Ureter (tissue), 1 donor: ENCODE results near the gene NDUFA6. TPM values are rescaled to one million over a fixed set of nuclear protein-coding genes. Genes with fewer than 3 reads are reported as not detected.
"Not testable (repeated sequence)": the region's sequence is repeated elsewhere in the genome, so short reads cannot be mapped to it uniquely, and the experiment has no call there.

Experiments used
- DNase-seq: peaks from one replicate; pipeline ENCODE4 v3.0.0-alpha.2; 2020; ENCODE audit warnings: low spot score
- total RNA-seq: library from RNA; stranded (reverse); gene quantifications from one replicate; pipeline ENCODE4 v1.2.4, GENCODE V29; 2023
- donor health status: DM: yes; HTN: yes; CAD: no.

The NDUFA6 gene
- total RNA-seq, 1 donor from 2014 or later, result 55.1 TPM

DNA sequence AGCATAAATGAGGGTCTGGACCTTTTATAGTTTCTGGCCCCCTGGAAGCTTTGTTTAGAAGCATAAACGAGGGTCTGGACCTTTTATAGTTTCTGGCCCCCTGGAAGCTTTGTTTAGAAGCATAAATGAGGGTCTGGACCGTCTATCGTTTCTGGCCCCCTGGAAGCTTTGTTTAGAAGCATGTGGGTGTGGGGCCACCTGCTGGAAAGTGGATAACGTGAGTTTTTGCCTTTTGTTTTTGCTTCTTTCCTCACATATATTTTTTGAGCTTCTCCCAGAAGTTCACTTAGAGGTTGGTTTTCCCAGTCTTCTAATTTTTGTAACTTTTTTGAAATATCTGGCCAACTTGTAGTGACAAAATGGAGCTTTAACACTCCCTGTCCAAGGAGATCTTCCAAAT lies 22.2 kb upstream of the NDUFA6 start:
- not testable (repeated sequence) for DNase-seq

DNA sequence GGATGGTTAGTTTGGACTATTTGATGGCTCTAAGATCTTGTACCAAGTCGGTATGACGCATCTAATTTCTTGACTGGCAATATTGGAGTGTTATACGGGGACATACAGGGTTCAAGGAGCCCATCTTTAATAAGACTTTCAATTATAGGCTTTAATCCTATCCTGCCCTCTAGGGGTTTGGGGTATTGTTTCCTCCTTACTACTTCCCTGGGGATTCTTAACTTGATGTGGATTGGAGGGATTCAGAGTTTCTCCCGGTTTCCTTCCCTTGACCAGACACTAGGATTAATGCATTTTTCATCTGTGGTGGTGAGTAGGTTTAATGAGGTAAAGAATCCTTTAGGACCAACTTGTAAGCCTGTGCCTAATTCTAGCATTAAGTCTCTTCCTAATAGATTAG lies 21.2 kb upstream of the NDUFA6 start:
- no peak for DNase-seq

DNA sequence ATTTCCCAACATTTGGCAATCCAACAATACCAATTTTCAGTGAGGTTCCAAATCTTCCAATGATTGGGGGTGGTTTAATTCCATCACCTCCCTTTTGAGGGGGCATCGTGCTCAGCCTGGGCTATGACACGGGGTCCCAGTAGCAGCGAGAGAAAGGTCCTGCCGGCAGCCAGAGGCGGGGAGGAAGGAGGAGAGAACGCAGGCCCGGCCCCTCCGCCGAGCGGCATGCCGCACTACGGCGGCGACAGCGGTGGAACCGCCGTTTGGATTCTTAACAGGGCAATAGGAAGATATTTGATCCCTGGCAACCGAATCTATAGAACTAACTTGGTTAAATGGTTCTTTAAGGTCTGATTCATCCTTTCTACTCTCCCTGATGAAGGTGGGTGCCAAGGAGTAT lies 18.3 kb upstream of the NDUFA6 start:
- DNase-seq, result no peak

DNA sequence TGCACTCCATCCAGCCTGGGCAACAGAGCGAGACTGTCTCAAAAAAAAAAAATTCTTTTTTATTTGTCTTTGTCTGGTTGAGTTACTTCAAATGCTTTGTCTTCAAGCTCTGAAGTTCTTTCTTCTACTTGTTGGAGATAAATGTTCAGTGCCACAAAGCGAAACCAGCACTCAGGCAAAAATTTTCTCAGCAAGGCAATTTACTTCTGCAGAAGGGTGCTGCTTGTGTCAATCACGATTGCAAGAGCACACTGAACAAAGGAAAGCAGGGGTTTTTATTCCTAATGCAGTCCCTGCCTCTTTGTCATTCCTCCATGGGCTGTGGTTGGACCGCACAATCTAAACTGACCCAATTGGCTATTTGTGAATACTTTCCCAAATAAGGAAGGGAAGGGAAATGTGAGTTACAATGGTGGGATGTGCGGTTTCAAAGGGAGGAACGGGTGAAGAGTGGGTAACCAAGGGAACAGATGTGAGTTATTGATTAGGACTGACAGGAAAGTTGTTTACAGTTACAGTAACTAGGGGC lies 13.8 kb upstream of the NDUFA6 start:
- not testable (repeated sequence) for DNase-seq

DNA sequence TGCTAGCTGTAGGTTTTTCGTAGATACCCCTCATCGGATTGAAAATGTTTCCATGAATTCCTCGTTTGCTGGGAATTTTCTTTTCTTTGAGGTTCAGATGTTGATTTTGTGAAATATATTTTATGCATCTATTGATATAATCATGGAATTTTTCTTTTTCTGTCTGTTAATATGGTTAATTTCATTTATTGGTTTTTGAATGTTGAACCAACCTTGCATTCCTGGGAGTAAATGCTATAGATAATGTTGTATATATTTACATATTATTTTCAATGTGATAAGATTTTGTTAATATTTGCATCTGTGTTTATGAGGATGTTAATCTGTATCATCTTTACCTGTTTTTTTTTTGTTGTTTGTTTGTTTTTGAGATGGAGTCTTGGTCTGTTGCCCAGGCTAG lies 10.6 kb upstream of the NDUFA6 start:
- no peak for DNase-seq

DNA sequence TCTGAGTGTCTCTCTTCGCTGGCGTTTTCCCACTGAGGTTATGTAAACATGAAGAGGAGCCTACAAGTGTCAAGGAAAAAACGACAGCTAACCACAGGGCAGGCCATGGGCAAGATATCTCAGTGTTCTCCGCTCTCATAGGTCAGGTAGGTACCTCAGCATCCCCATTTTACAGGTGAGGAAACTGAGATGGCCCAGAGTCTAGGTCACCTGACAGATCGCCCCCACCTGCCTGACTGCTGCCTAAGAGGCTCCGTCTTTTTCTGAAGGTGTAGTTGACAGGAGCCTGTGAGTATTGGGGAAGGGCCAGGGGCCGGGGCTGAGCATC lies 847 bp upstream of the NDUFA6 start:
- DNase-seq, result no peak

DNA sequence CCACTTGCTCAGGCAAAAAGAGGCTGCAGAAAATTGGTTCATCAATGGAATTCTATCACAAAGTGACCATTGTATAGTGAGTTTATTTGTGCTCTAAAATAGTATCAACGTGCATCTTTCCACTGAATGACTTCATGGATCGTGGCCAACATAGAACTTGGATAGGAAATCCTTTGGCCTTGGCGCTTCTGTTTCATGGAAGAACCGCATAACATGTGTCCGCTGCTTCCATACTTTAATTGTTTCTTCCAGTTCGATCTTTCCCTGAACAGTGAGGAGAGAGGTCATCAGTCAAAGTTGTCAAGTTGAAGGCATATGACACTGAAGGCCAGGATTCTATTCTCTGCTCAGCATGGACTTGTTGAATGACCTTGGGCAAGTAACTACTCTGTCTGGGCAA lies 4.5 kb downstream of the NDUFA6 start:
- DNase-seq, result no peak

DNA sequence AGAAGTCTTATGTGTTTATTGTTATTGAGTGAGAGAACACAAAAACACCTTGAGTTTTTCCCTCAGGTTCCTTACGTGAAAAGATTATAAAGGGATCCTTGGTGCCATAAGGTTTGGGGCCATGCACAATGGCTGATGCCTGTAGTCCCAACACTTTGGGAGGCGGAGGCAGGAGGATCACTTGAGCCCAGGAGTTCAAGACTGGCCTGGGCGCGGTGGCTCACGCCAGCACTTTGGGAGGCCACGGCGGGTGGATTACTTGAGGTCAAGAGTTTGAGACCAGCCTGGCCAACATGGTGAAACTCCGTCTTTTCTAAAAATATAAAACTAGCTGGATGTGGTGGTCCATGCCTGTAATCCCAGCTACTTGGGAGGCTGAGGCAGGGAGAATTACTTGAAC lies 5.7 kb downstream of the NDUFA6 start:
- no peak for DNase-seq

DNA sequence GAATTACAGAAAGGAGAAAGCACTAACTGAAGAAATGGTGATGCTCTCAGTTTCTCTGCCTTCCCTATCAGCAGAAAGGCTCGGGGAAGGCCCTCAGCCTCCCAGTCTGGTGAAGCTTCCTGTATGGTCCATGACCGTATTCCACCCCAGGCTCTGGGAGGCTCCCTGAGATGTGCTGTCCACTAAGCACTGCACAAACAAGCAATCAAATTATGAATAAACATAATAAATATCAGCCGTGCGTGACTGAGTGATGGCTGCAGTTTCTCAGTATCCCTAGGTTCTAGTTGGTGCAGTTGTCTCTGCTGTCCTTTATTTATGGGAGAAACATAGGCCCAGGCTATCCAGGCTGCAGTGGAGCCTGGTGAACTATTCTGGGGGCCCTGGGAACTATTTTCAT lies 7.5 kb downstream of the NDUFA6 start:
- no peak for DNase-seq

DNA sequence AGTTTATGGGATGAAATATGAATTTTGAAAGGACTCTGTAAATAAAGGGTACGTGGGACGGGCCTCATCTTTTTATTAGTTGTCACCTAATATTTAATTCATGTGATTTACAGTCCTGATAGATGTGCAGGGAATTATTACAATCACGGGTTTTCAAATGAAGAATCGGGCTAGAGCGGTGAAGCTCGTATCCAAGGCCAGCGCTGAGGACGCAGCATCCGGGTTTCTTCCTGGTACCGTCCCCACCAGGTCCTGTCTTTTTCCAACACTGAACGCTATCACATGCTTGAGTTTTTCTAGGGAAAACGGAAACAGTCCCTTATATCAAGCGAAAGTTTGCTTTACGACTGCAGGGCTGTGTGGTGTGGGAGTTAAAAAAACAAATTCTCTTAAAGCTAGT lies 10.3 kb downstream of the NDUFA6 start:
- peak; percentile 53 for DNase-seq

DNA sequence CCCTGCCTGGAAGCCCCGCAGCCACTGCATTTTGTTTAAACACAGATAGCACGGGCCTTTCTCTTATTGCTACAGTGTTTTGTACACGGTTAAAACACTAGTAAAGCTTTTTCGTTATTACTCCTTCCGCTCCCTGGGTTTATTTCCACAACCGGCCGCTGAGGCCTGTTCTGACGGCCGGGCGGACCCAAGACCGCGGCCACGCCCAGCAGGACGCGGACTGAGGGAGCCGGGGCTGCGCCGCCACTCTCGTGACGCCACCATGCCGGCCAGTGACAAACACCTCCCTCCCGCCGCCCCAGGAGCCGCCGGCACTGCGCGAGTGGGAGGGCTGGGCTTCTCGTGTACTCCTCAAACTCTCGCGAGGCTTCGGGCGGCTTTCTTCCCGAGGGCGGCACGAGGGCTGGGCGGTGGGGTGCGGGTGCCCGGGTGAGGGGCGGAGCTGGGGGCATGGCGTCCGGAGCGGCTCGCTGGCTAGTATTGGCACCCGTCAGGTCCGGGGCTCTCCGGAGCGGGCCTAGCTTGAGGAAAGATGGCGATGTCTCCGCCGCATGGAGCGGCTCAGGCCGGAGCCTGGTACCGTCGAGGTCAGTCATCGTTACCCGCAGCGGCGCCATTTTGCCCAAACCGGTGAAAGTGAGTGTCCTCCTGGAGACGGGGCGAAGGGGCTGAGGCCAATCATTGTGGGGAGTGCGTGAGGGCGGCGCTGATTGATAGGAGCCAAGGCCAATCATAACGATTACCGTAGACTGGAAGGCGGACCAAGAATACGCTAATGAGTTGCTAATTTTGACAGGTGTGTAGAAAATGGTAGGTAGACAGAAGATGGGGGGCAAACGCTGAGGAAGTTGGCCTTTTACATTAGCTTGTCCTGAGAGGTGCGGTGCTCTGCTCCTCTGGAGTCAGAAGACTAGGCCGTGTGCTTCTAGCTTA lies 11.0 kb downstream of the NDUFA6 start, which contains the start of gene SMDT1:
SMDT1 (plus strand) TSS at position 382 of the 933 bp plus-strand sequence; CDS start at position 451, 69 bp downstream.
- peak; percentile 99 for DNase-seq

DNA sequence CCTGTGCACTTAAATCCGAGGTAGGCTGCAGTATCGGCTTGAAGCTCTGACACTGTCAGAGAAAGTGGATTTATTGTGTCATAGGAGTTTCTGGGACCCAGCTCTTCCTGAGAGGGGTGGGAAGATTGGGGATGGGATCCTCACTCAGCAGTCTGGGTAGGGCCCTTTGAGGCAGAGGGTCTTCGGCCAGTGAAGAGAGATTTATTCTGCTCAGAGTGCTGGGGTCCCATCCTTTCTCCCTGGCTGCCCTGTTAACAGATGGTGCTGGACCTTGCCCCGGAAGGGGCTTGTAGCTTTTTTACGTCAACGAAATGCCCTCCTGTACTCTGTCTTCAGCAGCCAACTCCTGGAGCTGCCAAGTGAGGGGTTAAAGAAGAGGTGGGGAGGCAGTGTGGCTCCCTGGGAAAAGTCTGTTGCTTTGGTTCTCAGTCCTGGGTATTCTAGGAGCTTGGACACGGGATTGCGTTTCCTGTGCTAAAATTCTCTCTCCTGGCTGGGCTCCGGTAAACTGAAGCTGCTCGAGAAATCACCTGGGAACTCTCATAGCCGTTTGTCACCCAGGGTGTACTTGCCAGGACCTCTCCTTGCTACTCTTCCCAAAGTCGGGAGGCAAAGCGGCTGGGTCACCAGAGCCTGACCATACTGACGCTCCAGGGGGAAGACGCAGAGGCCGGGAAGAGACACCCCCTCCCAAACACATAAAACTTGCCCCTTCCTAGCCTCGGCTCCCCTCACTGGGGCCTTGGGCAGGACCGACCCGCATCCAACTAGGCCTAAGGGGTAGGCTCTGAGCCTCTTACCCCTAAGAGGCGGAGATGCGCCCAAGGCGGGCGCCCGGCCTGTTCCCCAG lies 11.9 kb downstream of the NDUFA6 start:
- no peak for DNase-seq

DNA sequence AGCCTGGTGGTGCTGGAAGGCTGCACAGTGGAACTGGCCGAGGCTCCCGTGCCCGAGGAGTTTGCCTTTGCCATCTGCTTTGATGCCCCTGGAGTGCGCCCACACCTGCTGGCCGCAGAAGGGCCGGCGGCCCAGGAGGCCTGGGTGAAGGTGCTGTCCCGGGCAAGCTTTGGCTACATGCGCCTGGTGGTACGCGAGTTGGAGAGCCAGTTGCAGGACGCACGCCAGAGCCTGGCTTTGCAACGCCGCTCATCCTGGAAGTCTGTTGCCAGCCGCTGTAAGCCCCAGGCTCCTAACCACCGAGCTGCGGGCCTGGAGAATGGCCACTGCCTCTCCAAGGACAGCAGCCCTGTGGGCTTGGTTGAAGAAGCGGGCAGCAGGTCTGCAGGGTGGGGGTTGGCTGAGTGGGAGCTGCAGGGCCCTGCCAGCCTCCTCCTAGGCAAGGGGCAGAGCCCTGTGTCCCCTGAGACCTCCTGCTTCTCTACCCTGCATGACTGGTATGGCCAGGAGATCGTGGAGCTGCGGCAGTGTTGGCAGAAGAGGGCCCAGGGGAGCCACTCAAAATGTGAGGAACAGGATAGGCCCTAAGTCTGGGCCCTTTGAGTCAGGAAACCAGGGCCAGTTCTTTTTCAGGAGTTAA lies 13.0 kb downstream of the NDUFA6 start:
- peak; percentile 51 for DNase-seq

DNA sequence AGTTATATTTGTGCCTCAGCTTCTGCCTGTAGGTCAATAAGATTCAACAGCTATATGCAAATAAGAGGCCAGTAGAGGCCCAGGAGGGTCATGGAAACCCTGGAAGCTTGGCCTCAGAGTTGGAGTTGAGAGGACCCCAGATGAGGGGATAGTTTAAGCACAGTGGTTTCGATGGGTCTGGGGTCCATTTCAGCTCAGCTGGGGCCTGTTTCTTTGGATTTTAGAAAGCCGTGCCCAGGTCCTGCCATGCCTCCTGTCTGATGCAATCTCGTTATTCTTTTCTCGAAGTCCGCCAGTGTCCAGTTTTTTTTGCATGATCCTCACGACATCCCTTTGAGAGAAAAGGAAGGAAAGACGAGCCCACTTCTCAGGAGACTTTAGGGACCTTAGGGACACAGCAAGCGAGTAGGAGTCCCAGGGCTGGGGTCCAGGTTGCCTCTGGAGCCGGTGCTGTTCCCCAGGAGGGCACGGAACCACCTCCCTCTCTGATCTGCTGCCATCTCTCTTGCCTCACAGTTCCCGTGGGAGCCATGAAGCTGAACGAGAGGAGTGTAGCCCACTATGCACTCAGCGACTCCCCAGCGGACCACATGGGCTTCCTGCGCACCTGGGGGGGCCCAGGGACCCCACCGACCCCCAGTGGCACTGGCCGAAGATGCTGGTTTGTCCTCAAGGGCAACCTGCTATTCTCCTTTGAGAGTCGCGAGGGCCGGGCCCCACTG lies 13.6 kb downstream of the NDUFA6 start:
- DNase-seq, result peak; percentile 44

DNA sequence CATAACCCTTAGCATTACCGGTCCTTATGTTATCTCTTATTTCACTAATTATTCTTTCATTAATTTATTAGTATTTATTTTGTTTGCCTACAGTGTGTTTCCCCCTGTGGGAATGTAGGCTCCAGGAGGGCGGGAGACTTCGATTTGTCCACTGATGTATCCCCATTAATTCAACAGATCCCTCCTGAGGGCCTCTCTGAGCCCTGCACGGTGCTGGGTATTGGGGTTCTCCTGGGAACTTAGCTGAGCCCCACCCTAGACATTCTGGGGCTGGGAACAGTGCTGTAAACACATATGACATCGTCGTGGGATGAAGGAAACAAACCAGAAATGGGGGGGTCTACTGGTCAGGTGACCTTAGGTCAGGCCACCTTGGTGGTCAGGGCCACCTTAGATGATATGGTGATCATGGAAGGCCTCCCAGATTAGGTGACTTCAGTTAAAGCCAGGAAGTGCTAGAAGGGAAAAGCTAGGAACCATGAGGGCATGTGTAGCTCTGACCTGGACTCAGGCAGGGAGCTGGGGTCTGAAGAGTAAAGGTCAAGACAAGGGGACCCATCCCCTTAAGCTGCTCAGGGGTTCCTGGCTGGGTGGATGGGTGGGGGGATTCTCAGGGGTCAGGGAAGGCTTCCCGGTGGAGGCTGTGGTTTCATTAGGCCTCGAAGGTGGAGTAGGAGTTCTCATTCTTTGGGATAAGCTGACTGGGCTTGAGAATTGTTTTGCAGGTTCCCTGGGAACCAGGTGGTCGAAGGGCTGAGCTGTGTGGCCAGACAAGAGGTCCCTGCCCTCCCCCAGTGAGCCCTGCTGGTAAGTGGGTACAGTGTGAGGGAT lies 15.5 kb downstream of the NDUFA6 start:
- peak; percentile 37 for DNase-seq

DNA sequence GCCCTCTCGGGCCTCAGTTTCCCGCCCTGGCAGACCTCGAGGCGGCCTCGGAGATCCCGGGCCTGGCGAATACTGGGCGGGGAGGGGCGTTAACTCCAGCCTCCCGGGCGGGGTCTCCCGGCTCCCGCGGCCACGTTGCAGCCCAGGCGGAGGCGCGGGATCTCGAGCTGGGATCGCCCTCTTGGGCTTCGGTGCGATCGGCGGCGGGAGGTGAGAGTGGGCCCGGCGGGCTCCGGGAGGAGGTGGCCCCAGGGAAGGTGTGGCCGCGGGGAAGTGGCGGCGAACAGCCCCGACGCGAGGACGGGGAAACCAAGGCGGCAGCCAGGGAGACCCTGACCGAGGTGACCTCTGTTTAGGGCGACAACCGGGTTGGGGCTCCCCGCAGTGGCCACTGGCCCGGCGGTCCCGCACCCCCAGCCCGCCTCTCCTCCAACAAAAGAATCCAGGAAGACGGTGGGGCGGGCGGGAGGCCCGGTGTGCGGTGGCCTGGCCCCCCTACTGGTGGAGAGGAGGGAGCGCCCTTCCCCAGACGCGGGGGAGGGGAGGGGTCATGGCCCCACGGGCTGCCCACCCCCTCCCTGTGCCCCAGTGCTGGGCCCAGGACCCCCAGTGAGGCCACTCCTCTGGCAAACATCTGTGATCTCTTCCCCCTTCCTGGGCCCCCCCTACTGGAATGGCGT lies 16.3 kb downstream of the NDUFA6 start, which contains the start of gene PHETA2:
PHETA2 (plus strand) TSS at position 117 of the 680 bp plus-strand sequence. CDS start 3,046 bp downstream, outside the sequence.
- DNase-seq, result peak; percentile 48

DNA sequence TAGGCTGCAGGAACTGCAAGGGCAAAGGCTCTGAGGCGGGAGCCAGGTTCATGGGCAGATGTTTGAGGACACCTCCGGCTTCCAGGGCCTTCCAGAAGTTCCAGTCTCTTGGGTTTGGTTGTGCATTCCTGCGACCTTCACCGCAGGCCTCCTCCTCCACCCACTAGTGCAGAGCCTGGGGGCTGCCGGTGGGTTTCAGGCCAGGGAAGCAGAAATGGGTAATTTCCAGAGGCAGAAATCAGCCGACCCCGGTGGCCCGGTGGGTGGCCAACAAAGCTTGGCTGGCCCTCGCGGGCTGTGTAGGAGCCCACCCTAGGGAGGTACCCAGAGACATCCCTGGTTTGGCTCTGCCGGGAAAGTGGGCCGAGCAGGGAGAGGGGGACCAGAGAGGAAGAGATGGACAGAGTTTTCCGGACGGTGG lies 16.9 kb downstream of the NDUFA6 start:
- no peak for DNase-seq

DNA sequence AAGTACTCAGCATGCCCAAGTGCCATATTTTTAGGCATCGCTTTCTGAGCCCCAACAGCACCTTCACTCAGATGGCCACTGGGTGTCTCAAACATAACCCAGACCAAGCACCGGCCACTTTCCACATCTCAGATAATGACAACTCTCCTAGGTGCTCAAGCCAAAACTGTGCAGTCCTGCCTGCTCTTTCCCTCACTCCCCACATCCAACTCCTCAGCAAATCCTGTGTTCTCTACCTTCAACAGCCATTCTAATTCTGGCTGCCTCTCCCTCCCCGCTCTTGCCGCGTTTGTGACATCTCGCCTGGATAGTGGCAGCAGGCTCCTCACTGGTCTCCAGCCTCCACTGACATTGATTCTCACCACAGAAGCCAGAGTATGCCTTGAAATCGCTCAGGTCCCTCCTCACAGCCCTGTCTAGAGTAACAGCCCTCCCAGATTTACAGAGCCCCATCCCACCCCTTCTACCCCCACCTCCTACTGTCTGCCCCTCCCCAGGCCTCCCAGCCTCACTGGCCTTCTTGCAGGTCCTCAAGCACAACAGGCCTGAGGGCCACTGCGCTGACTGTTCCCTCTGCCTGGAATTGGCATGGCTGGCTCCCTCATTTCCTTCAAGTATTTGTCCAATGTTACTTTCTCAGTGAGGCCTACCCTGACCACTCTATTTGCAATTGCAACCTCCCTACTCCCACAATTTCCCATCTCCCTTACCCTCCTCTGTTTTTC lies 17.8 kb downstream of the NDUFA6 start:
- DNase-seq, result no peak

DNA sequence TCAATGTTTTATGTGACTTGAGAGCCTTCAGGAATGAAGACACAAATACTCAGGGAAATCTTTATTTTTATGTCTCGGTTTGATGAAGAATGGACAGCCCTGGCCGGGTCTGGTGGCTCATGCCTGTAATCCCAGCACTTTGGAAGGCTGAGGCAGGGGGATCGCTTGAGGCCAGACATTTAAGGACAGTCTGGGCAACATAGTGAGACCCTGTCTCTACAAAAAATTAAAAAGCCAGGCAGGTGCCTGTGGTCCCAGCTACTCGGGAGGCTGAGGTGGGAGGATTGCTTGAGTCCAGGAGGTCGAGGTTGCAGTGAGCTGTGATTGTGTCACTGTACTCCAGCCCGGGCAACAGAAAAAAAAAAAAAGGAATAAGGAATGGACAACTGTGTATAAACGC lies 19.1 kb downstream of the NDUFA6 start:
- not testable (repeated sequence) for DNase-seq
